ENCODE data around the gene PGA3.
"Not testable (repeated sequence)": the region's sequence is repeated elsewhere in the genome, so short reads cannot be mapped to it uniquely, and the experiment has no call there.

Gene PGA3

DNA sequence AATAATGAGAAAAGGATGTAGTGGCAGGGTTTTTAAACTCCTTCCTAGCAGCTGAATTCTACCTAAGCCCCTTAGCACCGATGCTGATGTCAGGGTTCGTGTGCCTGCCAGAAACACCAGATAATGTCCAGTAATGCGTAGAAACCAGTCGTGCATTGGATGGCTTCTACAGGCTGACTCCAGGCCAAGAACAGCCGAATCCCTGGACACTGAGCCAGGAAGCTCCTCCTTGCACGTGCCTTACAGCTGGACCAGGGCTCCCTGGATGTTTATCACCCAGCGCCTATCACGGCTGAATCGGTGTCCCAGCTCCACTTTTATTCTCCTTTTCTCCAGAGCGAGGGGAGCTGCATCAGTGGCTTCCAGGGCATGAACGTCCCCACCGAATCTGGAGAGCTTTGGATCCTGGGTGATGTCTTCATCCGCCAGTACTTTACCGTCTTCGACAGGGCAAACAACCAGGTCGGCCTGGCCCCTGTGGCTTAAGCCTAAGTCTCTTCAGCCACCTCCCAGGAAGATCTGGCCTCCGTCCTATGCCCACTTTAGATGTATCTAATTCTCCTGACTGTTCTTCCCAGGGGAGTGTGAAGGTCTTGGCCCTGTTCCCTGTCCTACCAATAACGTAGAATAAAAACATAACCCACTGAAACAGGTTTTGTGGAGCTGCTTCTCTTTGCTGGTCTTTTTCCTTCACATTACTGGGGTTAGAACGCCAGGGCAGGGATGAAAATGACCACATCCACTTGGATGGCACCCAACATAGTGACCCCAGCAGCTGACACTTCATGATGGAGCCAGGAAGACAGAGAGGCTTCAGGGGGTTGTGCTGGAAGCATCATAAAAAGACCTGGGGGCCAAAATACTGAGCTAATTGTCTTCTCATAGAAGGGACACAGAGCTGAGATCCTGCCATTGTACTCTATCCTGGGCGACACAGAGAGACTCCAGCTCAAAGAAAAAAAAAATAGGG, 47.8 kb downstream of the PGA3 start:
- DNase-seq (ENCODE audit: low spot score) = not testable (repeated sequence)

DNA sequence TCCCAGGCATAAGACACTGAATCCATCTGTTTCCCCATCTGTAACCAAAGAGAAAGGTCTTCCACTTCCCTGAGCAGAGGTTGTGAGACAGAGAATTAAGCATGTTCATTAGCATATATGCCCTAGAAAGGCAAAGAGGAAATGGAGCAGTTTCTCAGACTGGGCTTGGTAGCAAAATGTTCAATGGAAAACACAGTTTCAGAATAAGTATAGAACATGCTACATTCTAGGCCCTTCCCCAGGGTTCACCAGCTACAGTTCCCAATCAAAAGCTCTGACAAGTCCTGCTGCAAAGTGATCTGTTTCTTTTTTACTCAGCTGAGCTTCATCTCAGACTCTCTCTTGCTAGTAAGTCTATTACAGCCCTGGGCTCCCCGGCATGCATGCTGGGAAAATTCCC, 49.0 kb downstream of the PGA3 start:
- not testable (repeated sequence) for DNase-seq (ENCODE audit: low spot score)

DNA sequence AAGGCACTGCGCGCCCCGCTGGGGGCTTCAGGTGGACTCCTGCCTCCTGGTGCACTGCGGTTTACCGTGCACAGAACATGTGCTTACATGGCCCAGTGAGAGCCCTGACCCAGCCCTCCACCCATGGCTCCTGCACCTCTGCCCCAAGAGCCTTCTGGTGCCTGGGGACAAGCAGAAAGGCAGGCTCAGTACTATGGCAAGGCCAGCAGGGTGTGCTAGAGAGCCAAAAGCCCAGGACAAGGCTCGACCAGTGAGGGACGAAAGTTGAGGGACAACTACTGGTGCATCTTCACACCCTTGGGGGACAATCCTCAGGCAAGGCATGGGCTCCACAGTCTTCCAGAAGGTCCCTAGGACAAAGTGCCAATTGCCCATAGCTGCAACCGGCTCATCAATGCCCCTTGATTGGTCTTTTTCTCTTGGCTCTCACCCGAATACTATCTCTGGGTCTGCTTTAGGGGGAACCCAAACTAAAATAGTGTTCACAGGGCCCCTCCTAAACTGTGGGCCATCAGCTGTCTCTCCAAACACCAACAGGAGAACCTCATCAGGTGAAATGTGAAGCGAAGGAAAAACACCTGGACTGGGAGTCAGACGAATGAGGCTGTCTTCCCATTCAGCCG, 51.2 kb downstream of the PGA3 start:
- peak; percentile 93 for DNase-seq (ENCODE audit: low spot score)

DNA sequence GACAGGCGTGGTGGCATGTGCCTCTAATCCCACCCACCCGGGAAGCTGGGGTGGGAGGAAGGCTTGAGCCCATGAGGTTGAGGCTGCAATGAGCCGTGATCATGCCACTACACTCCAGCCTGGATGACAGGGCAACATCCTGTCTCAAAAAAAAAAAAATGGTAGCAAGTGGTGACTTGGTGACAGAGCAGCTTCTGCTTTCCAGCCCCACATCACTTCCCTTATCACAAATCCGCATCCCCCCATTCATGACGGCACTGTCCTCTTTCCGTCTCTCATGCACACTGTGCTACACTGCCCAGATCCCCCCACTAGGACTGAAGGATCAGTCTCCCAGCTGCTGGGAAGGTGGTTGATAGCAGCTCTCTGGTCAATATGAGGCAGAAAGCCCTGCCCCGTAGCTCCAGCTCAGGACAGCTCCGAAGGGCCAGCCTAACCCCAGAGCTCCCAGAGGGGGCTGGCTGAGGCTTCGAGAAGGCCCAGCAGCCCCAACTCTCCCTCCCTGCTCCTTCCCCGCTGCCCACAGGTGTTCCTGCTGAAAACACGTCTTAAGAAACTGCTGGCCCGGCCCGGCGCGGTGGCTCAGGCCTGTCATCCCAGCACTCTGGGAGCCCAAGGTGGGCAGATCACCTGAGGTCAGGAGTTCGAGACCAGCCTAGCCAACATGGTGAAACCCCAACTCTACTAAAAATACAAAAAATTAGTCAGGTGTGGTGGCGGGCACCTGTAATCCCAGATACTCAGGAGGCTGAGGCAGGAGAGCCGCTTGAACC, 53.6 kb downstream of the PGA3 start:
- no peak for DNase-seq (ENCODE audit: low spot score)

DNA sequence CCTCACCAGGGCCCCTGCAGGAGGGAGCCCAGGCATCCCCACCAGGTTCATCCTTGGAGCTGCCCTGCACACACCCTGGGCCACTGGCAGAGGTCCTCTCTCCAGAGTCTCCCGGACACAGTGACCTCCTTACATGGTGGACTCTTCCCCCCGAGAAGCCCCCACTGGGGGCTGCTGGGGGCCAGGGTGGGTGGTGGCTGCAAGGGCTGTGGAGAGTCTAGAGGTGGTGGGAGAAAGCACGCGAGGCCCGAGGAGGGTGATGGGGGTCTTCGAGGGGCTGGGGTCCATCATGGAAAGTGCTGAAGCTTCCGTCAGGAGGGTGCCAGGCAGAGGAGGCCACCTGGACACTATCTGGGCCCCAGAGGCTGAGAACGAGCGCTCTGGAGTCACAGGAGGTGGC, 55.2 kb downstream of the PGA3 start:
- no peak for DNase-seq (ENCODE audit: low spot score)

DNA sequence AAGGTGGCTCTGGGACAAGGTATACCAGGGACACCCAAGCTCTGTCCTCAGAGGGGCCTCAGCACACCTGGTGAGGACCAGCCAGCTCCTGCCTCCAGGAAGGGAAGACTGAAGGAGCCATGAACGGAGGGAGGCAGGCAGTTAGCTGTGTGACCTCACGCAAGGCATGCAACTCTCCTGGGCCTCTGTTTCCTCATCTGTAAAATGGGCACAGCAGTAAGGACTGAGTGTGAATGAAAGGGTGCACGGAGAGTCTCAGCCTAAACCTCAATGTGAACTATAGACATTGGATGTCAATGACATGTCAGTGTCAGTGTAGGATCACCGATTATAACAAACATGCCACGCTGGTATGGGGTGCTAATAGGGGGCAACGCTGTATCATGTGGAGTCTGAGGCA, 56.0 kb downstream of the PGA3 start:
- no peak for DNase-seq (ENCODE audit: low spot score)
